ENCODE measurements around the gene EMC9.

GRCh38 chr14:24115422-24116127, 25.8 kb downstream of the EMC9 start:
- TF ChIP-seq CTCF (IDR thresholded peaks at IDR 0.05; ENCODE audit: low read length) (no peak), EZH2 (optimal IDR thresholded peaks at IDR 0.05; ENCODE audit: low read depth, low read length) (no peak), EZH2phosphoT487 (IDR thresholded peaks at IDR 0.05; ENCODE audit: low read length) (no peak)
